Uterus (tissue), 4 donors: ENCODE measurements around the gene PDZD8. TPM values are rescaled to one million over a fixed set of nuclear protein-coding genes. Genes with fewer than 3 reads are reported as not detected.

Source experiments
- DNase-seq, 2 donors: peaks; one replicate each; pipeline ENCODE4 v3.0.0-alpha.2; 2019 to 2020
- H3K27ac ChIP-seq, 2 donors: fragments of 200-600 bp; sonication (generic); 1 replicate in 1 of 2; 2 replicates in 1 of 2; pipeline ENCODE4 v1.5.1; 2016 to 2018
- H3K27me3 ChIP-seq, 2 donors: fragments of 200-600 bp; sonication (generic); one replicate each; pipeline ENCODE4 v1.5.1; 2018 to 2019; ENCODE audit warnings: control low read depth in 1 of 2
- H3K36me3 ChIP-seq, 2 donors: fragments of 200-600 bp; sonication (generic); one replicate each; pipeline ENCODE4 v1.5.1; 2019; ENCODE audit warnings: control low read depth in 1 of 2
- H3K4me1 ChIP-seq, 2 donors: fragments of 200-600 bp; sonication (generic); one replicate each; pipeline ENCODE4 v1.5.1; 2018 to 2019; ENCODE audit warnings: control low read depth in 1 of 2
- H3K4me3 ChIP-seq, 2 donors: fragments of 200-600 bp; sonication (generic); 1 replicate in 1 of 2; 2 replicates in 1 of 2; pipeline ENCODE4 v1.5.1; 2018 to 2019; ENCODE audit warnings: mild to moderate bottlenecking in 1 of 2
- H3K9me3 ChIP-seq, 2 donors: fragments of 200-600 bp; sonication (generic); one replicate each; pipeline ENCODE4 v1.5.1; 2019; ENCODE audit warnings: control low read depth in 1 of 2
- CTCF ChIP-seq, 4 experiments: fragments of 200-600 bp in 2 of 4; fragments of 450-650 bp in 2 of 4; sonication (generic) in 2 of 4; IDR thresholded peaks; one replicate each; pipeline ENCODE4 v1.5.1; 2016 to 2019; ENCODE audit warnings: antibody characterized with exemption in 4 of 4, mild to moderate bottlenecking in 2 of 4, moderate library complexity in 1 of 4
- POLR2A ChIP-seq, 2 donors: fragments of 450-650 bp; IDR thresholded peaks; one replicate each; pipeline ENCODE4 v1.6.1; 2016; ENCODE audit warnings: antibody characterized with exemption in 2 of 2, mild to moderate bottlenecking in 1 of 2, moderate library complexity in 1 of 2
- intact Hi-C: fragments of 100-400 bp; cut with DNase I; formaldehyde crosslinking; loops from one replicate; pipeline ENCODE4 v1.15.1; 2023; ENCODE audit warnings: low total_unique reads
- total RNA-seq, 4 donors: library from RNA; depleted of rRNA in 3 of 4; stranded (reverse); fragments of >200 nt in 3 of 4; gene quantifications; one replicate each; pipeline versions ENCODE4 v1.1.0 to v1.2.4, GENCODE V29; 2014 to 2023
- donor health status: DM: yes; HTN: yes; CAD: no.

Gene PDZD8
- total RNA-seq, 4 donors from 2014 or later = 13.8 to 44.1 (median 35.6) TPM

GRCh38 chr10:117266400-117266799, 108.8 kb downstream of the PDZD8 start:
- Histone ChIP-seq H3K27me3 (no peaks in the 10 kb centered on the region), H3K36me3 (no peaks in the 10 kb centered on the region), H3K9me3 (no peaks in the 10 kb centered on the region), H3K4me1 (no peaks in the 10 kb centered on the region), H3K27ac (no peak overlapping the region), H3K4me3 (no peak overlapping the region)
- no peak for DNase-seq
- intact Hi-C loops = no loop called here
- TF ChIP-seq POLR2A (IDR thresholded peaks at IDR 0.05) = no peak
- TF ChIP-seq CTCF (IDR thresholded peaks at IDR 0.05) = no peak

GRCh38 chr10:117264782-117265181, 110.5 kb downstream of the PDZD8 start:
- no peak for DNase-seq
- no peak for TF ChIP-seq CTCF (IDR thresholded peaks at IDR 0.05)
- H3K27me3 ChIP-seq = no peaks in the 10 kb centered on the region
- no peak overlapping the region for H3K27ac ChIP-seq
- H3K9me3 ChIP-seq = no peaks in the 10 kb centered on the region
- no peaks in the 10 kb centered on the region for H3K4me1 ChIP-seq
- intact Hi-C loops = no loop called here
- H3K4me3 ChIP-seq = no peak overlapping the region
- no peaks in the 10 kb centered on the region for H3K36me3 ChIP-seq

- Histone ChIP-seq H3K4me1 (no peaks in the 10 kb centered on the region), H3K4me3 (no peak overlapping the region), H3K36me3 (no peaks in the 10 kb centered on the region), H3K27ac (no peak overlapping the region), H3K27me3 (no peaks in the 10 kb centered on the region), H3K9me3 (no peaks in the 10 kb centered on the region)
- TF ChIP-seq CTCF (IDR thresholded peaks at IDR 0.05) (no peak), POLR2A (IDR thresholded peaks at IDR 0.05) (no peak)
- no peak for DNase-seq
- intact Hi-C loops = no loop called here
These were observed 112.3 kb downstream of the PDZD8 start for GRCh38 chr10:117262903-117263293.

- H3K27ac ChIP-seq = no peak overlapping the region
- no peaks in the 10 kb centered on the region for H3K27me3 ChIP-seq
- TF ChIP-seq CTCF (IDR thresholded peaks at IDR 0.05) (no peak), POLR2A (IDR thresholded peaks at IDR 0.05) (no peak)
- intact Hi-C loops = no loop called here
- H3K9me3 ChIP-seq = no peaks in the 10 kb centered on the region
- H3K36me3 ChIP-seq = no peaks in the 10 kb centered on the region
- H3K4me3 ChIP-seq = no peak overlapping the region
- no peak for DNase-seq
- no peaks in the 10 kb centered on the region for H3K4me1 ChIP-seq
These were observed 112.8 kb downstream of the PDZD8 start for GRCh38 chr10:117262291-117262902.

- Histone ChIP-seq H3K27ac (no peak overlapping the region), H3K4me1 (no peaks in the 10 kb centered on the region), H3K4me3 (no peak overlapping the region), H3K36me3 (no peaks in the 10 kb centered on the region), H3K27me3 (no peaks in the 10 kb centered on the region), H3K9me3 (no peaks in the 10 kb centered on the region)
- DNase-seq = no peak
- TF ChIP-seq POLR2A (IDR thresholded peaks at IDR 0.05) (no peak), CTCF (IDR thresholded peaks at IDR 0.05) (no peak)
- intact Hi-C loops = no loop called here
These were observed 113.7 kb downstream of the PDZD8 start for GRCh38 chr10:117261501-117261900.
